AG04449 (cell line): ENCODE measurements around the gene NANOG.
"Not testable (repeated sequence)": the region's sequence is repeated elsewhere in the genome, so short reads cannot be mapped to it uniquely, and the experiment has no call there.

Source experiments
- CTCF ChIA-PET: fragments of 350-600 bp; formaldehyde crosslinking; extraction: SDS; loops from one replicate; lab custom pipeline; 2021; ENCODE audit warnings: antibody characterized with exemption; lab: Yijun Ruan, JAX
- POLR2A ChIA-PET: fragments of 400-600, 350-600 bp; formaldehyde crosslinking; extraction: SDS; loops from one replicate; lab custom pipeline; 2020; ENCODE audit warnings: antibody characterized with exemption, inconsistent platforms; lab: Yijun Ruan, JAX
- DNase-seq: peaks from one replicate; pipeline ENCODE4 v3.0.0-alpha.2; 2010; ENCODE audit warnings: low read depth, low spot score
- H3K4me3 ChIP-seq: 2 replicates; pipeline ENCODE4 v1.5.1; 2011; ENCODE audit warnings: low read depth, mild to moderate bottlenecking, control low read depth, low read length
- CTCF ChIP-seq: IDR thresholded peaks from one replicate; pipeline ENCODE4 v1.5.1; 2011; ENCODE audit warnings: mild to moderate bottlenecking, moderate library complexity, low read length, control low read depth, inconsistent platforms; ENCODE audit not compliant: insufficient read depth; ENCODE audit errors: missing control alignments

The NANOG gene

GRCh38 chr12:7806863-7807487 lies 17.8 kb downstream of the NANOG start:
- CTCF ChIA-PET, result interaction anchor here (0.6 to 5.1 kb wide), 16 partner anchors 9 to 585 kb away, joined by 3 to 81 read pairs (median 4); no protein-coding TSS in a partner anchor
- POLR2A ChIA-PET, result interaction anchor here (1.0 kb wide), 1 partner anchor 129 kb away, joined by 4 read pairs; the partner anchor contains the start of gene SLC2A3
- DNase-seq, result no peak
- peak; percentile 84 for TF ChIP-seq CTCF
- no peak overlapping the region for H3K4me3 ChIP-seq

GRCh38 chr12:7825754-7826153 lies 36.6 kb downstream of the NANOG start:
- CTCF ChIA-PET, H3K4me3 ChIP-seq, POLR2A ChIA-PET, DNase-seq: not testable (repeated sequence)

GRCh38 chr12:7829737-7830136 lies 40.5 kb downstream of the NANOG start:
- CTCF ChIA-PET, result interaction anchor here (1.5 to 3.7 kb wide), 2 partner anchors 104 to 248 kb away, joined by 11 to 41 read pairs; partner anchors contain the start of gene SLC2A3
- POLR2A ChIA-PET, H3K4me3 ChIP-seq, DNase-seq: not testable (repeated sequence)

GRCh38 chr12:7832059-7832696 lies 43.0 kb downstream of the NANOG start:
- CTCF ChIA-PET, result interaction anchor here (0.7 to 4.2 kb wide), 19 partner anchors 9 to 246 kb away, joined by 3 to 41 read pairs (median 4); partner anchors contain the start of genes C3AR1, FOXJ2 and SLC2A3
- TF ChIP-seq CTCF, result peak; percentile 64
- peak; percentile 34 for DNase-seq
- POLR2A ChIA-PET, result no interaction called here
- H3K4me3 ChIP-seq, result no peak overlapping the region

- DNase-seq, POLR2A ChIA-PET, H3K4me3 ChIP-seq: not testable (repeated sequence)
- CTCF ChIA-PET, result interaction anchor here (1.0 to 4.2 kb wide), 12 partner anchors 10 to 245 kb away, joined by 3 to 41 read pairs (median 6); partner anchors contain the start of gene SLC2A3
Observed at GRCh38 chr12:7833201-7833600, 44.0 kb downstream of the NANOG start.

GRCh38 chr12:7833831-7834230 lies 44.6 kb downstream of the NANOG start:
- H3K4me3 ChIP-seq, result no peak overlapping the region
- DNase-seq, result no peak
- POLR2A ChIA-PET, result interaction anchor here (0.9 kb wide), 1 partner anchor 103 kb away, joined by 4 read pairs; no protein-coding TSS in a partner anchor
- TF ChIP-seq CTCF, result no peak
- CTCF ChIA-PET, result interaction anchor here (0.5 to 4.2 kb wide), 6 partner anchors 16 to 823 kb away, joined by 3 to 19 read pairs (median 3); no protein-coding TSS in a partner anchor

GRCh38 chr12:7834701-7835100 lies 45.5 kb downstream of the NANOG start:
- TF ChIP-seq CTCF, result no peak
- ChIA-PET CTCF (interaction anchor here (1.0 kb wide), 1 partner anchor 99 kb away, joined by 8 read pairs; no protein-coding TSS in a partner anchor), POLR2A (interaction anchor here (0.9 kb wide), 1 partner anchor 102 kb away, joined by 4 read pairs; no protein-coding TSS in a partner anchor)
- no peak for DNase-seq
- H3K4me3 ChIP-seq, result no peak overlapping the region
